SJCRH30 (cell line): ENCODE data around the gene PHACTR2. TPM values are rescaled to one million over a fixed set of nuclear protein-coding genes. Genes with fewer than 3 reads are reported as not detected.
"Not testable (repeated sequence)": the region's sequence is repeated elsewhere in the genome, so short reads cannot be mapped to it uniquely, and the experiment has no call there.

Experiments
- DNase-seq, 2 experiments: peaks; one replicate each; pipeline ENCODE4 v3.0.0-alpha.2; 2015 to 2020
- H3K27ac ChIP-seq: fragments of 250-450 bp; sonication (Bioruptor Pico); 2 replicates; pipeline ENCODE4 v1.5.1; 2020; ENCODE audit warnings: mild to moderate bottlenecking, moderate library complexity
- H3K27me3 ChIP-seq: fragments of 250-450 bp; sonication (Bioruptor Pico); 2 replicates; pipeline ENCODE4 v1.5.1; 2020; ENCODE audit warnings: mild to moderate bottlenecking, moderate library complexity
- H3K36me3 ChIP-seq: fragments of 250-450 bp; sonication (Bioruptor Pico); 2 replicates; pipeline ENCODE4 v1.5.1; 2020; ENCODE audit warnings: mild to moderate bottlenecking, moderate library complexity
- H3K4me1 ChIP-seq: fragments of 250-450 bp; sonication (Bioruptor Pico); 2 replicates; pipeline ENCODE4 v1.5.1; 2020; ENCODE audit warnings: mild to moderate bottlenecking, moderate library complexity
- H3K4me3 ChIP-seq: fragments of 250-450 bp; sonication (Bioruptor Pico); 2 replicates; pipeline ENCODE4 v1.5.1; 2020; ENCODE audit warnings: mild to moderate bottlenecking, moderate library complexity
- H3K9me3 ChIP-seq: fragments of 250-450 bp; sonication (Bioruptor Pico); replicated peaks from 2 replicates; pipeline ENCODE4 v1.5.1; 2020; ENCODE audit warnings: mild to moderate bottlenecking, moderate library complexity
- total RNA-seq: library from RNA; depleted of rRNA; stranded (reverse); fragments of >200 nt; shearing (Covaris generic); gene quantifications from 2 replicates; pipeline ENCODE4 v1.2.3, GENCODE V29; 2014

The PHACTR2 gene
- total RNA-seq, 1 experiment from 2014 or later, result 63.7 TPM

- Histone ChIP-seq H3K4me1 (peaks cover 7% of the 10 kb centered on the region), H3K36me3 (peaks cover 1% of the 10 kb centered on the region; the same call in 1 of the 2 replicates), H3K4me3 (no peak overlapping the region), H3K27ac (no peak overlapping the region), H3K27me3 (no peaks in the 10 kb centered on the region), H3K9me3 (no peaks in the 10 kb centered on the region)
- no peak for DNase-seq
These were observed 161.4 kb downstream of the PHACTR2 start for GRCh38 chr6:143839196-143839595.

- H3K27ac ChIP-seq, result no peak overlapping the region
These were observed 163.0 kb downstream of the PHACTR2 start for GRCh38 chr6:143840595-143841265.

GRCh38 chr6:143842461-143842901 lies 164.7 kb downstream of the PHACTR2 start:
- Histone ChIP-seq H3K27me3 (no peaks in the 10 kb centered on the region), H3K36me3 (peaks cover 34% of the 10 kb centered on the region), H3K27ac (peak overlapping the region; percentile 79), H3K4me3 (peak overlapping the region; percentile 88), H3K4me1 (peaks cover 10% of the 10 kb centered on the region), H3K9me3 (no peaks in the 10 kb centered on the region)
- no peak for DNase-seq

More at GRCh38 chr6:143840595-143841265, 163.0 kb downstream of the PHACTR2 start:
- no peak for DNase-seq
- H3K4me3 ChIP-seq, result no peak overlapping the region
- no peaks in the 10 kb centered on the region for H3K27me3 ChIP-seq
- no peaks in the 10 kb centered on the region for H3K9me3 ChIP-seq
- peaks cover 10% of the 10 kb centered on the region for H3K4me1 ChIP-seq
- H3K36me3 ChIP-seq, result peaks cover 17% of the 10 kb centered on the region

- peak; percentile 96 to 98 for DNase-seq
- no peaks in the 10 kb centered on the region for H3K27me3 ChIP-seq
These were observed 165.3 kb downstream of the PHACTR2 start, which contains the start of gene LTV1 for GRCh38 chr6:143842902-143843676. Gene LTV1 (plus strand): TSS chr6:143843338. CDS start chr6:143843478, 140 bp downstream.

GRCh38 chr6:143843677-143843999 lies 165.9 kb downstream of the PHACTR2 start:
- no peaks in the 10 kb centered on the region for H3K27me3 ChIP-seq
- H3K36me3 ChIP-seq, result peaks cover 45% of the 10 kb centered on the region
- H3K9me3 ChIP-seq, result no peaks in the 10 kb centered on the region
- no peak for DNase-seq
- H3K4me1 ChIP-seq, result peaks cover 10% of the 10 kb centered on the region
- H3K4me3 ChIP-seq, result peak overlapping the region; percentile 88
- H3K27ac ChIP-seq, result peak overlapping the region; percentile 79

More at GRCh38 chr6:143842902-143843676, 165.3 kb downstream of the PHACTR2 start, which contains the start of gene LTV1:
- H3K27ac ChIP-seq, result peak within 1 kb of the TSS; percentile 79
- H3K36me3 ChIP-seq, result peaks cover 40% of the 10 kb centered on the region
- peaks cover 10% of the 10 kb centered on the region for H3K4me1 ChIP-seq
- peak within 1 kb of the TSS; percentile 88 for H3K4me3 ChIP-seq
- H3K9me3 ChIP-seq, result no peaks in the 10 kb centered on the region

- Histone ChIP-seq H3K27ac (peak overlapping the region; percentile 79; the same call in 1 of the 2 replicates), H3K36me3 (peaks cover 48% of the 10 kb centered on the region), H3K9me3 (no peaks in the 10 kb centered on the region), H3K4me1 (peaks cover 10% of the 10 kb centered on the region), H3K27me3 (no peaks in the 10 kb centered on the region), H3K4me3 (peak overlapping the region; percentile 88)
- DNase-seq, result no peak
These were observed 166.2 kb downstream of the PHACTR2 start for GRCh38 chr6:143844006-143844405.

- Histone ChIP-seq H3K4me3 (no peak overlapping the region), H3K27ac (no peak overlapping the region), H3K36me3 (peaks cover 55% of the 10 kb centered on the region), H3K27me3 (no peaks in the 10 kb centered on the region), H3K9me3 (no peaks in the 10 kb centered on the region), H3K4me1 (peaks cover 10% of the 10 kb centered on the region)
- no peak for DNase-seq
These were observed 167.3 kb downstream of the PHACTR2 start for GRCh38 chr6:143845033-143845432.

- peaks cover 90% of the 10 kb centered on the region for H3K36me3 ChIP-seq
These were observed 173.9 kb downstream of the PHACTR2 start for GRCh38 chr6:143851706-143852105.

GRCh38 chr6:143855057-143855456 lies 177.3 kb downstream of the PHACTR2 start:
- Histone ChIP-seq H3K36me3 (peaks cover 93% of the 10 kb centered on the region), H3K9me3 (peaks cover 11% of the 10 kb centered on the region; the same call in 1 of the 2 replicates)
- H3K4me3 ChIP-seq, H3K27me3 ChIP-seq, H3K27ac ChIP-seq, H3K4me1 ChIP-seq, DNase-seq: not testable (repeated sequence)

More at GRCh38 chr6:143851706-143852105, 173.9 kb downstream of the PHACTR2 start:
- H3K27me3 ChIP-seq, H3K27ac ChIP-seq, H3K4me3 ChIP-seq, H3K4me1 ChIP-seq, DNase-seq: not testable (repeated sequence)
- peaks cover 11% of the 10 kb centered on the region; the same call in 1 of the 2 replicates for H3K9me3 ChIP-seq

GRCh38 chr6:143856762-143857161 lies 179.0 kb downstream of the PHACTR2 start:
- not testable (repeated sequence) for H3K4me1 ChIP-seq, H3K27me3 ChIP-seq, DNase-seq, H3K27ac ChIP-seq, H3K4me3 ChIP-seq
- peaks cover 86% of the 10 kb centered on the region for H3K36me3 ChIP-seq
- peaks cover 11% of the 10 kb centered on the region; the same call in 1 of the 2 replicates for H3K9me3 ChIP-seq

GRCh38 chr6:143857651-143858050 lies 179.9 kb downstream of the PHACTR2 start:
- Histone ChIP-seq H3K4me3 (no peak overlapping the region), H3K4me1 (no peaks in the 10 kb centered on the region), H3K36me3 (peaks cover 83% of the 10 kb centered on the region), H3K27me3 (no peaks in the 10 kb centered on the region), H3K27ac (no peak overlapping the region), H3K9me3 (peaks cover 11% of the 10 kb centered on the region; the same call in 1 of the 2 replicates)
- no peak for DNase-seq

GRCh38 chr6:143859891-143860660 lies 182.3 kb downstream of the PHACTR2 start:
- no peaks in the 10 kb centered on the region for H3K4me1 ChIP-seq
- no peak overlapping the region for H3K4me3 ChIP-seq
- H3K27ac ChIP-seq, result no peak overlapping the region
- H3K27me3 ChIP-seq, result no peaks in the 10 kb centered on the region
- peaks cover 87% of the 10 kb centered on the region for H3K36me3 ChIP-seq
- DNase-seq, result no peak
- peaks cover 11% of the 10 kb centered on the region; the same call in 1 of the 2 replicates for H3K9me3 ChIP-seq

GRCh38 chr6:143863771-143864170 lies 186.0 kb downstream of the PHACTR2 start:
- H3K27me3 ChIP-seq, result no peaks in the 10 kb centered on the region
- no peaks in the 10 kb centered on the region for H3K9me3 ChIP-seq
- H3K36me3 ChIP-seq, result peaks cover 53% of the 10 kb centered on the region
- no peaks in the 10 kb centered on the region for H3K4me1 ChIP-seq
- H3K27ac ChIP-seq, result no peak overlapping the region
- no peak overlapping the region for H3K4me3 ChIP-seq
- DNase-seq, result no peak

- Histone ChIP-seq H3K4me1 (no peaks in the 10 kb centered on the region), H3K9me3 (no peaks in the 10 kb centered on the region), H3K4me3 (no peak within 1 kb of the TSS), H3K27me3 (no peaks in the 10 kb centered on the region), H3K27ac (no peak within 1 kb of the TSS), H3K36me3 (peaks cover 48% of the 10 kb centered on the region)
- no peak for DNase-seq
These were observed 186.5 kb downstream of the PHACTR2 start, which contains the start of gene ZC2HC1B for GRCh38 chr6:143864234-143864633. Gene ZC2HC1B (plus strand): TSS chr6:143864474. CDS start chr6:143864540, 66 bp downstream.
